T-cell (primary cell): ENCODE measurements around the gene CORIN. TPM values are rescaled to one million over a fixed set of nuclear protein-coding genes. Genes with fewer than 3 reads are reported as not detected.
A peak's percentile ranks its signal among the peaks of the same experiment; 100 is the strongest.

Source experiments
- ATAC-seq, 4 experiments: fragments of 200-7000 bp in 3 of 4; fragments of 150-1000 bp in 1 of 4; cut with Tn5 transposase; replicated peaks in 1 of 4; 1 replicate in 3 of 4; 2 replicates in 1 of 4; pipeline ENCODE4 v1.10.0; 2021; ENCODE audit warnings: moderate library complexity in 3 of 4, mild to moderate bottlenecking in 2 of 4, moderate number of reproducible peaks in 1 of 4
- CTCF ChIA-PET, 2 donors: fragments of 300-600 bp; sonication (Branson Sonifier 250); formaldehyde crosslinking; loops; one replicate each; lab custom pipeline; 2022; ENCODE audit warnings: antibody characterized with exemption in 2 of 2; lab: Charles Lee
- POLR2A ChIA-PET, 2 donors: fragments of 300-600 bp; sonication (Branson Sonifier 250); formaldehyde crosslinking; loops; one replicate each; lab custom pipeline; 2022; ENCODE audit warnings: antibody characterized with exemption in 2 of 2; lab: Charles Lee
- DNase-seq, 35 experiments: peaks; one replicate each; pipeline versions ENCODE4 v3.0.0 to v3.0.0-alpha.2; 2013 to 2023
- H3K27ac ChIP-seq: one replicate; pipeline ENCODE4 v1.5.1; 2013; ENCODE audit warnings: low read length
- H3K27me3 ChIP-seq, 2 experiments: replicated peaks in 1 of 2; 1 replicate in 1 of 2; 2 replicates in 1 of 2; pipeline versions ENCODE4 v1.6.1 to v1.7.0; 2013; ENCODE audit warnings: low read length in 1 of 2, mixed read lengths in 1 of 2; ENCODE audit not compliant: control insufficient read depth in 2 of 2, insufficient read depth in 2 of 2; ENCODE audit errors: extremely low read depth in 1 of 2
- H3K36me3 ChIP-seq, 2 donors: 1 replicate in 1 of 2; 2 replicates in 1 of 2; pipeline versions ENCODE4 v1.6.1 to v1.7.0; 2013; ENCODE audit warnings: low read length in 1 of 2; ENCODE audit not compliant: control insufficient read depth in 2 of 2, insufficient read depth in 1 of 2; ENCODE audit errors: extremely low read depth in 1 of 2
- H3K4me1 ChIP-seq, 2 experiments: 1 replicate in 1 of 2; 2 replicates in 1 of 2; pipeline versions ENCODE4 v1.6.1 to v1.7.0; 2013; ENCODE audit warnings: low read length in 2 of 2, mixed read lengths in 1 of 2; ENCODE audit not compliant: insufficient read depth in 2 of 2, control insufficient read depth in 1 of 2; ENCODE audit errors: extremely low read depth in 1 of 2
- H3K4me3 ChIP-seq, 2 donors: 1 replicate in 1 of 2; 2 replicates in 1 of 2; pipeline versions ENCODE4 v1.5.1 to v1.7.0; 2013; ENCODE audit warnings: mild to moderate bottlenecking in 2 of 2, low read length in 1 of 2, moderate library complexity in 1 of 2; ENCODE audit not compliant: control insufficient read depth in 1 of 2; ENCODE audit errors: extremely low read depth in 1 of 2
- H3K9me3 ChIP-seq: 2 replicates; pipeline ENCODE4 v1.7.0; 2013
- H3K27ac Mint-ChIP-seq, 2 donors: one replicate each; pipeline ENCODE4 v1.8.0; 2020 to 2021; ENCODE audit warnings: mild to moderate bottlenecking in 2 of 2, mixed read lengths in 2 of 2
- H3K27me3 Mint-ChIP-seq, 2 donors: one replicate each; pipeline ENCODE4 v1.8.0; 2021 to 2022; ENCODE audit warnings: mixed read lengths in 2 of 2
- H3K36me3 Mint-ChIP-seq: one replicate; pipeline ENCODE4 v1.8.0; 2021; ENCODE audit warnings: mixed read lengths
- H3K4me1 Mint-ChIP-seq, 3 donors: one replicate each; pipeline ENCODE4 v1.8.0; 2020 to 2022; ENCODE audit warnings: mixed read lengths in 3 of 3, mild to moderate bottlenecking in 1 of 3
- H3K4me3 Mint-ChIP-seq, 3 donors: one replicate each; pipeline ENCODE4 v1.8.0; 2020 to 2022; ENCODE audit warnings: mild to moderate bottlenecking in 3 of 3, mixed read lengths in 3 of 3, moderate library complexity in 3 of 3
- H3K9me3 Mint-ChIP-seq, 3 donors: one replicate each; pipeline ENCODE4 v1.8.0; 2020 to 2022; ENCODE audit warnings: mixed read lengths in 3 of 3
- WGBS: methylation state at CpG from one replicate; pipeline ENCODE4 v1.1.5; 2013; ENCODE audit warnings: missing lambda C conversion rate; ENCODE audit not compliant: insufficient coverage; 5-methylcytosine and 5-hydroxymethylcytosine counted together
- total RNA-seq, 35 experiments: library from RNA in 6 of 35; stranded (reverse) in 6 of 35; fragments of 120-200 nt in 1 of 35; gene quantifications; one replicate each; pipeline versions ENCODE4 v1.2.1 to v1.2.4 and lab custom pipeline; 2013 to 2026

The CORIN gene
- total RNA-seq, 5 donors from 2014 or later (not counting 1 experiment from before 2014, with no cell fraction given) = 0.44 to 0.86 (median 0.55) TPM; not detected in 1

DNA sequence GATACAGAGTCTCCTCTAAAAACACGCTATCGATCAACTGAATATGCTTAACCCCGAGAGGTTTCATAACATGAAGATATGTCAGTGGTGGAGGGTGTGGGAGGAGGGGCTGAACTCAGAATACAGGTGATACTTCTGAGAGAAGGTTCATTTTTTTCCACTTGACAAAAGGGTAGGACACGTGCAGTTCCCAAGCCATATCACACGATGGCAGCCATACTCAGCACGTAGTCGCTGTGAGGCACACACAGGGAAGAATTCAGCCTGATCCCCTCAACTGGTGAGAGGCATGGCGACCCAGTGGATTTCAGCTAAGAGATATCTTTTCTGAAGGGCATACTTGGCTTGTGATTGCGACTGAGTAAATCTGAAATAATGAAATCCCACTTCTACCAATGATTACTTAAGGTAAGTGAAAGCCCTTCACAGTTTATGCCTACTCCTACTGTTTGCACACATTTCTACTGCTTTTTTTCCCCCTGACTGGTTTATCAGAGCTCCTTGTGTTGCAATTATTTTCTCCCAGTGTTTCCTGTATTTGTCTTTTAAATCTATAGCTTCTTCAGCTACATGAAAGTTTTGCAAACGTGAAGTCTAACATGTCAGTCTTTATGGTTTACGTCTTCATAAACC lies 133.1 kb downstream of the CORIN start:
- Histone ChIP-seq H3K27me3 (peaks cover 0 to 3% of the 10 kb centered on the region in 2 experiments), H3K9me3 (no peaks in the 10 kb centered on the region), H3K4me3 (no peak overlapping the region), H3K36me3 (no peaks in the 10 kb centered on the region), H3K4me1 (no peaks in the 10 kb centered on the region), H3K27ac (no peak overlapping the region)
- DNase-seq = peak in 3 of 35 experiments; percentile 1 to 24 (median 1)
- ATAC-seq = peak in 2 of 4 experiments; percentile 48 to 56
- peaks cover 13 to 16% of the 10 kb centered on the region in 2 donors for H3K27me3 Mint-ChIP-seq
- no peak overlapping the region for H3K4me3 Mint-ChIP-seq
- POLR2A ChIA-PET = no interaction called here
- H3K36me3 Mint-ChIP-seq = no peaks in the 10 kb centered on the region
- peaks cover 0 to 3% (median 0%) of the 10 kb centered on the region in 3 donors for H3K4me1 Mint-ChIP-seq
- WGBS = 10% methylated on average over 4 of the region's 11 CpGs
- no peak overlapping the region for H3K27ac Mint-ChIP-seq
- CTCF ChIA-PET = interaction anchor here (0.6 to 1.9 kb wide), 6 partner anchors 135 to 404 kb away, joined by 3 to 9 read pairs (median 4); no protein-coding TSS in a partner anchor
- no peaks in the 10 kb centered on the region for H3K9me3 Mint-ChIP-seq

DNA sequence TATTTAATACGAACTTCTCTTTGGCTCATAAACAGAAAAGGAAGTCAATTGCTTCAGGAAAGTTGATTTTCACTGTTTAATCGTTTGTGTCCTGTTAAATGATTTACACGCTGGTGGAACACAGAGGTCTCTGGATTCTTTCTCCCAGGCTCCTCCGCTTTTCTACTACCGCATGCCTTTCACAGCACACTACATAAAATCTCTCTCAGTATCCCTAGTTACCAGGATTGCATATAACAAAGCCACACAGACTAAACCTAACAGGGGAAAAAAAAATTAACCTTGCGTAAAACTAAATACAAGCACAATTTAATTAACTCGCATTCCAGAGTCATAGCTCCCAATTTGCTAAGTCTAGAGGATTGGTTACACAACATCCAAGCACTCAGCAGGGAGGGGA lies 133.9 kb downstream of the CORIN start:
- no peaks in the 10 kb centered on the region for H3K4me1 ChIP-seq
- H3K27me3 ChIP-seq = no peaks in the 10 kb centered on the region
- peaks cover 0 to 3% (median 0%) of the 10 kb centered on the region in 3 donors for H3K4me1 Mint-ChIP-seq
- ATAC-seq (no peak), DNase-seq (no peak)
- H3K36me3 ChIP-seq = no peaks in the 10 kb centered on the region
- ChIA-PET CTCF (interaction anchor here in 1 of 2 donors (1.9 kb wide), 1 partner anchor 230 kb away, joined by 7 read pairs; no protein-coding TSS in a partner anchor), POLR2A (no interaction called here)
- no peak overlapping the region for H3K27ac ChIP-seq
- no peaks in the 10 kb centered on the region for H3K9me3 Mint-ChIP-seq
- no peaks in the 10 kb centered on the region for H3K9me3 ChIP-seq
- H3K4me3 ChIP-seq = no peak overlapping the region
- H3K36me3 Mint-ChIP-seq = no peaks in the 10 kb centered on the region
- H3K27ac Mint-ChIP-seq = no peak overlapping the region
- peaks cover 11 to 21% of the 10 kb centered on the region in 2 donors for H3K27me3 Mint-ChIP-seq
- WGBS = 76% methylated on average over 5 of the region's 7 CpGs
- no peak overlapping the region for H3K4me3 Mint-ChIP-seq

GRCh38 chr4:47703008-47703407 lies 134.9 kb downstream of the CORIN start:
- DNase-seq (no peak), ATAC-seq (no peak)
- ChIA-PET POLR2A (interaction anchor here in 1 of 2 donors (0.6 kb wide), 1 partner anchor 229 kb away, joined by 4 read pairs; no protein-coding TSS in a partner anchor), CTCF (no interaction called here)
- H3K27ac ChIP-seq = no peak overlapping the region
- peaks cover 0 to 3% (median 0%) of the 10 kb centered on the region in 3 donors for H3K4me1 Mint-ChIP-seq
- no peaks in the 10 kb centered on the region for H3K9me3 ChIP-seq
- no peaks in the 10 kb centered on the region for H3K4me1 ChIP-seq
- no peak overlapping the region for H3K4me3 ChIP-seq
- no peak overlapping the region for H3K4me3 Mint-ChIP-seq
- H3K36me3 Mint-ChIP-seq = no peaks in the 10 kb centered on the region
- H3K27me3 ChIP-seq = peaks cover 0 to 2% of the 10 kb centered on the region in 2 experiments
- WGBS = 83% methylated on average over 4 of the region's 5 CpGs
- no peaks in the 10 kb centered on the region for H3K36me3 ChIP-seq
- no peaks in the 10 kb centered on the region for H3K9me3 Mint-ChIP-seq
- peaks cover 8 to 25% of the 10 kb centered on the region in 2 donors for H3K27me3 Mint-ChIP-seq
- no peak overlapping the region for H3K27ac Mint-ChIP-seq

DNA sequence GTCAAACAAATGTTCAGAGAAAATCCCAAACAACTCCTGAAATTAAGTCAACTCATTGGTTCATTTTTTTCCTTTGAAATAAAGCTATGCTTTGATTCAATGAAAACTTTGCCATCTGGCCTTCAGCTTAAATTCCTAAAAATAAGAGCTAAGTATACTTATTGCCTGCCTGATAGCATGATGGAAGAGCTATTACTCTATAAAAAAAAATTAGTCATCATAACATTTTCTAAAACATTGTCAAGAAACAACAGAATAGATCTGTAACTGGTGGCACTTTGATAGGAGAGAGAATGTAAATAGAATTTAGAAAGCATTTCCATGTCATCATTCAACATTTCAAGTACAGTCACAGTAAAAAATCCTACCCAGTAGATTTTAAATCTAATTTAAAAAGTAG lies 136.6 kb downstream of the CORIN start:
- no peak overlapping the region for H3K27ac Mint-ChIP-seq
- H3K4me1 Mint-ChIP-seq = peaks cover 0 to 3% (median 0%) of the 10 kb centered on the region in 3 donors
- H3K4me3 ChIP-seq = no peak overlapping the region
- H3K36me3 Mint-ChIP-seq = no peaks in the 10 kb centered on the region
- H3K27me3 ChIP-seq = peaks cover 0 to 2% of the 10 kb centered on the region in 2 experiments
- CTCF ChIA-PET = interaction anchor here in 1 of 2 donors (0.5 kb wide), 1 partner anchor 140 kb away, joined by 5 read pairs; no protein-coding TSS in a partner anchor
- H3K27ac ChIP-seq = no peak overlapping the region
- no peaks in the 10 kb centered on the region for H3K4me1 ChIP-seq
- H3K4me3 Mint-ChIP-seq = no peak overlapping the region
- H3K9me3 Mint-ChIP-seq = no peaks in the 10 kb centered on the region
- H3K9me3 ChIP-seq = no peaks in the 10 kb centered on the region
- POLR2A ChIA-PET = interaction anchor here in 1 of 2 donors (0.6 kb wide), 1 partner anchor 9 kb away, joined by 7 read pairs; no protein-coding TSS in a partner anchor
- DNase-seq (no peak), ATAC-seq (no peak)
- H3K27me3 Mint-ChIP-seq = peaks cover 10 to 25% of the 10 kb centered on the region in 2 donors
- H3K36me3 ChIP-seq = no peaks in the 10 kb centered on the region

DNA sequence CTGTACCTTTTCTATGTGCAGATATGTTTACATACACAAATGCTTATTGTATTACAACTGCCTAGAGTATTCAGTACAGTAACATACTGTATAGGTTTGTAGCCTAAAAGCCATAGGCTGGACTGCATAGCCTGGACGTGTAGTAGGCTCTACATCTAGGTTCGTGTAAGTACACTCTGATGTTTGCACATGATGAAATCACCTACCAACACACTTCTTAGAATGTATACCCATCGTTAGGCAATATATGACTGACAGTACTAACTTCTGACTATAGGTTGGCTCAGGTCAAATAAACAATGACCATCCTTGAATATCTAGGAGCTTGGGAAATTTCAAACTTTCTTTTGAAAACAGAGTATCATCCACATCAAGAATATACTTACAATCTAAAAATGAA lies 139.0 kb downstream of the CORIN start:
- ChIA-PET POLR2A (interaction anchor here in 1 of 2 donors (0.6 kb wide), 1 partner anchor 118 kb away, joined by 4 read pairs; no protein-coding TSS in a partner anchor), CTCF (no interaction called here)
- H3K9me3 ChIP-seq = no peaks in the 10 kb centered on the region
- H3K36me3 ChIP-seq = no peaks in the 10 kb centered on the region
- no peaks in the 10 kb centered on the region for H3K4me1 Mint-ChIP-seq
- ATAC-seq (no peak), DNase-seq (no peak)
- peaks cover 16 to 29% of the 10 kb centered on the region in 2 donors for H3K27me3 Mint-ChIP-seq
- H3K27ac Mint-ChIP-seq = no peak overlapping the region
- no peaks in the 10 kb centered on the region for H3K4me1 ChIP-seq
- H3K9me3 Mint-ChIP-seq = no peaks in the 10 kb centered on the region
- no peak overlapping the region for H3K27ac ChIP-seq
- H3K27me3 ChIP-seq = peaks cover 0 to 2% of the 10 kb centered on the region in 2 experiments
- no peak overlapping the region for H3K4me3 ChIP-seq
- WGBS = no CpG with 5 or more reads among the region's 3 CpGs
- H3K4me3 Mint-ChIP-seq = no peak overlapping the region
- H3K36me3 Mint-ChIP-seq = no peaks in the 10 kb centered on the region

GRCh38 chr4:47696823-47697222 lies 141.0 kb downstream of the CORIN start:
- no peaks in the 10 kb centered on the region for H3K9me3 Mint-ChIP-seq
- no peaks in the 10 kb centered on the region for H3K36me3 ChIP-seq

More at GRCh38 chr4:47696823-47697222, 141.0 kb downstream of the CORIN start:
- ATAC-seq (no peak), DNase-seq (no peak)
- no peaks in the 10 kb centered on the region for H3K4me1 Mint-ChIP-seq
- no peak overlapping the region for H3K27ac Mint-ChIP-seq
- ChIA-PET POLR2A (no interaction called here), CTCF (interaction anchor here (0.5 to 1.5 kb wide), 2 partner anchors 169 to 237 kb away, joined by 3 read pairs; no protein-coding TSS in a partner anchor)
- Histone ChIP-seq H3K4me1 (no peaks in the 10 kb centered on the region), H3K27me3 (peaks cover 0 to 2% of the 10 kb centered on the region in 2 experiments), H3K9me3 (no peaks in the 10 kb centered on the region), H3K4me3 (no peak overlapping the region), H3K27ac (no peak overlapping the region)
- no peak overlapping the region for H3K4me3 Mint-ChIP-seq
- H3K36me3 Mint-ChIP-seq = no peaks in the 10 kb centered on the region
- 83% methylated on average over 2 of the region's 6 CpGs for WGBS
- peaks cover 14 to 30% of the 10 kb centered on the region in 2 donors for H3K27me3 Mint-ChIP-seq
